Endothelial cell (in vitro differentiated cells): ENCODE data around the gene DDX54. TPM values are rescaled to one million over a fixed set of nuclear protein-coding genes. Genes with fewer than 3 reads are reported as not detected.
A peak's percentile ranks its signal among the peaks of the same experiment; 100 is the strongest.

Source experiments
- DNase-seq: peaks from one replicate; pipeline ENCODE4 v3.0.0; 2021; ENCODE audit warnings: low spot score
- H3K27ac Mint-ChIP-seq: one replicate; pipeline ENCODE4 v1.8.0; 2021; ENCODE audit warnings: mixed read lengths, inconsistent platforms; ENCODE audit not compliant: unreplicated experiment
- H3K27me3 Mint-ChIP-seq: one replicate; pipeline ENCODE4 v1.8.0; 2021; ENCODE audit warnings: mild to moderate bottlenecking, moderate library complexity, mixed read lengths, inconsistent platforms; ENCODE audit not compliant: unreplicated experiment
- H3K36me3 Mint-ChIP-seq: one replicate; pipeline ENCODE4 v1.8.0; 2021; ENCODE audit warnings: mild to moderate bottlenecking, low read depth, mixed read lengths, inconsistent platforms; ENCODE audit not compliant: unreplicated experiment
- H3K4me1 Mint-ChIP-seq: one replicate; pipeline ENCODE4 v1.8.0; 2021; ENCODE audit warnings: mild to moderate bottlenecking, mixed read lengths, inconsistent platforms; ENCODE audit not compliant: unreplicated experiment
- H3K4me3 Mint-ChIP-seq: one replicate; pipeline ENCODE4 v1.8.0; 2021; ENCODE audit warnings: mild to moderate bottlenecking, mixed read lengths, inconsistent platforms; ENCODE audit not compliant: unreplicated experiment
- H3K9me3 Mint-ChIP-seq: one replicate; pipeline ENCODE4 v1.8.0; 2021; ENCODE audit warnings: mixed read lengths, inconsistent platforms; ENCODE audit not compliant: unreplicated experiment
- total RNA-seq: library from RNA; stranded (reverse); fragmentation: NEBNext Ultra II Directional; extraction: Animal tissue kit (Norgen Biotek cat#: 25700); gene quantifications from one replicate; pipeline ENCODE4 v1.2.1, GENCODE V29; 2021; ENCODE audit not compliant: unreplicated experiment
- TF ChIP-seq, protein P1 (sequence below): fragments of 200-600 bp; sonication (generic); IDR thresholded peaks from one replicate; pipeline ENCODE4 v1.5.0; 2021; ENCODE audit warnings: antibody characterized with exemption; ENCODE audit not compliant: unreplicated experiment

DDX54 gene
- total RNA-seq, 1 donor from 2014 or later: 47.5 TPM

DNA sequence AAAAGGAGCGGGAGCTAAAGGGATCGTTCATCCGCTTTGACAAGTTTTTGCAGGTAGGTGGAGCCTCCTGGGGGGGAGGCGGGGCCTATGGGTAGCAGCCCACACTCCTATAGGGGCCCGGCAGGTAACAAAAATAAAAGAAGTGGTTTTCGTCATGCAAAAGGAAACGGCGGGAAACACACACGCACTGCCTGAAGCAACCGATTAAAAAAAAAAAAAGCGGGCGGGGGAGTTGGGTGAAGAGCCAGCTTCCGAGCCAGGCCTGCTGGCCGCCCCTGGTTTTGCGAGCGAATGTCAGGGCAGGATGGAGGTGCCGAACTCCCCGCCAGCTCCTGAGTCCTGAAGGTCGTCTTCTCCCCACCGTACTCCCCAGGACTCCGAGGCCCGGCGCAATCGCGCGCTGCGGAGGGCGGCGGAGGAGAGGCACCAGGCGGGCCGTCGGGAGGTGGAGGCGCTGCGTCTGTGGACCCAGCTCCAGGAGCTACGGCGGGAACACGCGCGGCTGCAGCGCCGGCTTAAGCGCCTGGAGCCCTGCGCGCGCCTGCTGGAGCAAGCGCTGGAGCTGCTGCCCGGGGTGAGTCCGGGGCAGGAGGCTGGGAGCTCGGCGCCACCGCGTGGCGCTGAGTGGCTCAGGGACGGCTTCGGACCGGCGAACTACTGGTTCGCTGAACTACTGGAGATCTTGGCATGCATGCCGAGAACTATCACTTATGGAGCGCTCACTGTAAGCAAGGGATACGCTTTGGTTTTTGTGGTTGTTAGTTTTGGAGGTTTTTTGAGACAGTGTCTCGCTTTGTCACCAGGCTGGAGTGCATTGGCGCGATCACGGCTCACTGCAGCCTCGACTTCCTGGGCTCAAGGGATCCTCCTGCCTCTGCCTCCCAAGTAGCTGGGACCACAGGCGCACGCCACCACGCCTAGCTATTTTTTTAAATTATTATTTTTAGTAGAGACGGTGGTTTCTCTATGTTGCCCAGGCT is 32.2 kb downstream of the DDX54 start:
- peak; percentile 71 for DNase-seq
- H3K36me3 Mint-ChIP-seq: peaks cover 16% of the 10 kb centered on the region
- H3K4me1 Mint-ChIP-seq: peaks cover 6% of the 10 kb centered on the region
- no peak overlapping the region for H3K4me3 Mint-ChIP-seq
- peaks cover 15% of the 10 kb centered on the region for H3K27me3 Mint-ChIP-seq
- no peaks in the 10 kb centered on the region for H3K9me3 Mint-ChIP-seq
- H3K27ac Mint-ChIP-seq: no peak overlapping the region
- TF ChIP-seq, protein P1, sequence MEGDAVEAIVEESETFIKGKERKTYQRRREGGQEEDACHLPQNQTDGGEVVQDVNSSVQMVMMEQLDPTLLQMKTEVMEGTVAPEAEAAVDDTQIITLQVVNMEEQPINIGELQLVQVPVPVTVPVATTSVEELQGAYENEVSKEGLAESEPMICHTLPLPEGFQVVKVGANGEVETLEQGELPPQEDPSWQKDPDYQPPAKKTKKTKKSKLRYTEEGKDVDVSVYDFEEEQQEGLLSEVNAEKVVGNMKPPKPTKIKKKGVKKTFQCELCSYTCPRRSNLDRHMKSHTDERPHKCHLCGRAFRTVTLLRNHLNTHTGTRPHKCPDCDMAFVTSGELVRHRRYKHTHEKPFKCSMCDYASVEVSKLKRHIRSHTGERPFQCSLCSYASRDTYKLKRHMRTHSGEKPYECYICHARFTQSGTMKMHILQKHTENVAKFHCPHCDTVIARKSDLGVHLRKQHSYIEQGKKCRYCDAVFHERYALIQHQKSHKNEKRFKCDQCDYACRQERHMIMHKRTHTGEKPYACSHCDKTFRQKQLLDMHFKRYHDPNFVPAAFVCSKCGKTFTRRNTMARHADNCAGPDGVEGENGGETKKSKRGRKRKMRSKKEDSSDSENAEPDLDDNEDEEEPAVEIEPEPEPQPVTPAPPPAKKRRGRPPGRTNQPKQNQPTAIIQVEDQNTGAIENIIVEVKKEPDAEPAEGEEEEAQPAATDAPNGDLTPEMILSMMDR: no peak

DNA sequence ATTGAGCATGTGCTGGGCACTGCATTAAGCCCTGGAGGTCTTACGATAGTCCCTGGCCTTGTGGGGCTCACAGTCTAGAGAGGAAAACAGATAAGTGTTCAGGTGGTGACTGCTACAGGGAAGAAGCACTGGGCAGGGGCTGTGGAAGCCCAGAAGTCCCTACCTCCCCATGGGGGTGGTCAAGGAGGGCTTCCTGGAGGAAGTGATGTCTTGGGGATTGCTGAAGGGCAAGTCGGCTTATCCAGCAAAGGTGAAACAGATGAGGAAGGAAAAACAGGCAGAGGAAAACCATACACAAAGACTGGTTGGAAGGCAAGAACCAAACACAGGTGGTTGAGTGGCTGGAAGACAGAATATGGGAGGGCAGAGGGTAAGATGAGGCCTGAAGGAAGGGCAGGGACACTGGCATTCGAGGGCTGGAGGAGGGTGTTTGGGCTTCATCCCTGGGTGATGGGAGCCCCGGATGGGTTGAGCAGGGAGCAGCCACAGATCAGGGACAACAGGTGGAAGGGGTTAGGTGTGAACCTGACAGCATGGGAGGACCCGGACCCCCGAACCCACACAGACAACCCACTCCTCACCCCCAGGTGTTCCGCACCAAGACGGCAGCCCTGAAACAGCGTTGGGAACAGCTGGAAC is 33.0 kb downstream of the DDX54 start:
- no peak for DNase-seq
- H3K4me1 Mint-ChIP-seq: peaks cover 6% of the 10 kb centered on the region
- no peaks in the 10 kb centered on the region for H3K9me3 Mint-ChIP-seq
- peak overlapping the region; percentile 71 for H3K4me3 Mint-ChIP-seq
- H3K27ac Mint-ChIP-seq: peak overlapping the region; percentile 1
- peaks cover 12% of the 10 kb centered on the region for H3K36me3 Mint-ChIP-seq
- TF ChIP-seq, protein P1: no peak
- H3K27me3 Mint-ChIP-seq: peaks cover 15% of the 10 kb centered on the region

DNA sequence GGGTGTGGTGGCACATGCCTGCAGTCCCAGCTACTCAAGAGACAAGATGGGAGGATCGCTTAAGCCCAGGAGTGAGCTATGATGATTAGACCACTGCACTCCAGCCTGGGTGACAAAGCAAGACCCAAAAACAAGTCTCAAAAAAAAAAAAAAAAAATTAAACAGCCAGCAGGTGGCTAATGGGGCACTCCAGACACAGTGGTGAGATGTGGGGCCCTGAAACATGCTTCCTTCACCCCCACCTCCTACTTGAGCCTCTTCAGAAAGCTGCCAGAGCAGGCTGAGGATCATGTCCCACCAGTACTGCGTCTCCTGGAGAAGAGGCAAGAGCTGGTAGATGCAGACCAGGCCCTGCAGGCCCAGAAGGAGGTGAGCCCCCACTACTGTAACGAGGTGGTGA is 33.6 kb downstream of the DDX54 start:
- TF ChIP-seq, protein P1: no peak
- DNase-seq: no peak
- Mint-ChIP-seq H3K4me3 (no peak overlapping the region), H3K27ac (no peak overlapping the region), H3K4me1 (peaks cover 6% of the 10 kb centered on the region), H3K36me3 (peaks cover 5% of the 10 kb centered on the region), H3K27me3 (peaks cover 15% of the 10 kb centered on the region), H3K9me3 (no peaks in the 10 kb centered on the region)

DNA sequence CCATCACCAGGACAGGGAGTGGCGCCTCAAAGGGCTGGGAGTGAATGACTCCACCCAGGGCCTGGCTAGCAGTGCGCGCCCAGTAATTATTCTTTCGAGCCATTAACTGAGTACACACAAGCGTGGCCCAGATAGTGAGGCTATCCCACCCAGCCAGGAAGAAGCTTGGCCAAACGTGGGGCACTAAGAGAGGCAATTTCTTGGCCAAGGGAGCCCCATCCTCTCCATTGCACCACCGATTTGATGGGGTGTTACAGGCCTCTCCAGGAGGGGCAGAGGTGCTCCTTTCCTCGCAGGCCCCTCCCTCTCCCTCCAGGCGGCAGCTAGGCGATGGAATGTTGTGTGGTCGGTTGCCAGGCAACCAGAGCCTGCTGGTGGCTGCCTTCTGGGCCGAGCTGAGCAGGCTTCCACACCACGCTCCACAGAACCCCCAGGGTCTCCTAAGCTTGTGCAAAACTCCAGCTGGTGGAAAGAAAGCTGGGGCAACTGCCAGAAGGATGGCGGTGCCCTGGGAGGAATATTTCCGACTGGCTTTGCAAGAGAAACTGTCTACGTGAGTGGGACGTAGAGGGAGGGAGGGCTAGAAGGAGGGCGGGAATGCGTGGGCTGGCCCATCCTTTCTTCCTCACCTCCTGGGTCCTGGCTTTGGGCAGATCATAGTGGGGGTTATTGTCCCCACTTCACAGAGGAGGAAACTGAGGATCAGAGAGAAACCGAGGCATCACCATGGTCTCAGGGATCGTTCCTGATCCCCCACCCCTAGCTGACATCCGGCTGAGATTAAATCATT is 35.7 kb downstream of the DDX54 start, which contains the start of gene CFAP73:
Gene CFAP73 (plus strand): TSS at position 364 of the 790 bp plus-strand sequence. CDS start 134 bp downstream, at position 498.
- Mint-ChIP-seq H3K4me1 (peaks cover 6% of the 10 kb centered on the region), H3K4me3 (no peak within 1 kb of the TSS), H3K27ac (peak within 1 kb of the TSS; percentile 70), H3K27me3 (peaks cover 16% of the 10 kb centered on the region), H3K36me3 (peaks cover 5% of the 10 kb centered on the region), H3K9me3 (no peaks in the 10 kb centered on the region)
- peak; percentile 79 for DNase-seq
- TF ChIP-seq, protein P1: no peak
